Tibial nerve (tissue), 4 donors: ENCODE data around the gene BCL2A1. TPM values are rescaled to one million over a fixed set of nuclear protein-coding genes. Genes with fewer than 3 reads are reported as not detected.
"Not testable (repeated sequence)": the region's sequence is repeated elsewhere in the genome, so short reads cannot be mapped to it uniquely, and the experiment has no call there.

Experiments used
- DNase-seq, 2 donors: peaks; one replicate each; pipeline ENCODE4 v3.0.0-alpha.2; 2019; ENCODE audit warnings: low spot score in 2 of 2
- H3K27ac ChIP-seq, 4 donors: fragments of 200-600 bp; sonication (generic) in 3 of 4; one replicate each; pipeline ENCODE4 v1.5.1; 2017 to 2019; ENCODE audit warnings: mild to moderate bottlenecking in 1 of 4
- H3K27me3 ChIP-seq, 2 donors: fragments of 200-600 bp; sonication (generic) in 1 of 2; one replicate each; pipeline versions ENCODE4 v1.5.1 to v1.6.0; 2017 to 2019
- H3K36me3 ChIP-seq, 3 donors: fragments of 200-600 bp; sonication (generic); one replicate each; pipeline ENCODE4 v1.5.1; 2018 to 2019
- H3K4me1 ChIP-seq, 4 donors: fragments of 200-600 bp; sonication (generic) in 3 of 4; one replicate each; pipeline ENCODE4 v1.5.1; 2017 to 2019
- H3K4me3 ChIP-seq, 4 donors: fragments of 200-600 bp; sonication (generic) in 3 of 4; one replicate each; pipeline ENCODE4 v1.5.1; 2017 to 2019; ENCODE audit warnings: mild to moderate bottlenecking in 1 of 4, moderate library complexity in 1 of 4
- H3K9me3 ChIP-seq, 4 donors: fragments of 200-600 bp; sonication (generic) in 3 of 4; one replicate each; pipeline ENCODE4 v1.5.1; 2017 to 2019
- CTCF ChIP-seq, 5 experiments: fragments of 200-600 bp in 3 of 5; fragments of 450-650 bp in 2 of 5; sonication (generic) in 3 of 5; IDR thresholded peaks; one replicate each; pipeline ENCODE4 v1.5.1; 2016 to 2019; ENCODE audit warnings: antibody characterized with exemption in 5 of 5, mild to moderate bottlenecking in 3 of 5, moderate library complexity in 2 of 5
- EP300 ChIP-seq, 2 donors: sonication (generic); formaldehyde crosslinking; IDR thresholded peaks; one replicate each; pipeline ENCODE4 v1.6.1; 2017; ENCODE audit warnings: antibody characterized with exemption in 2 of 2, mild to moderate bottlenecking in 1 of 2
- POLR2A ChIP-seq, 2 donors: fragments of 450-650 bp; IDR thresholded peaks; one replicate each; pipeline ENCODE4 v1.6.1; 2017; ENCODE audit warnings: antibody characterized with exemption in 2 of 2, mild to moderate bottlenecking in 2 of 2, moderate library complexity in 2 of 2
- WGBS, 2 donors: methylation state at CpG; one replicate each; pipeline ENCODE4 v1.1.5; 2018; 5-methylcytosine and 5-hydroxymethylcytosine counted together
- total RNA-seq, 4 donors: library from RNA; depleted of rRNA; stranded (reverse); fragments of >200 nt; gene quantifications; one replicate each; pipeline ENCODE4 v1.1.0, GENCODE V29; 2016

BCL2A1 gene
- total RNA-seq, 4 donors from 2014 or later, result 0.59 to 2.1 (median 1.3) TPM; not detected in 1

GRCh38 chr15:79932447-79932846, 38.5 kb downstream of the BCL2A1 start:
- TF ChIP-seq POLR2A (IDR thresholded peaks at IDR 0.05) (no peak), EP300 (IDR thresholded peaks at IDR 0.05) (no peak), CTCF (IDR thresholded peaks at IDR 0.05) (no peak)
- H3K36me3 ChIP-seq, result no peaks in the 10 kb centered on the region
- H3K9me3 ChIP-seq, result no peaks in the 10 kb centered on the region
- no peak for DNase-seq
- H3K27me3 ChIP-seq, result no peaks in the 10 kb centered on the region
- no peaks in the 10 kb centered on the region for H3K4me1 ChIP-seq
- H3K4me3 ChIP-seq, result no peak overlapping the region
- H3K27ac ChIP-seq, result no peak overlapping the region
- WGBS, 2 donors, result 69 to 73% methylated on average over 5 of the region's 5 CpGs

GRCh38 chr15:79930516-79930915, 40.5 kb downstream of the BCL2A1 start:
- Histone ChIP-seq H3K36me3 (no peaks in the 10 kb centered on the region), H3K27ac (no peak overlapping the region), H3K4me1 (no peaks in the 10 kb centered on the region), H3K4me3 (no peak overlapping the region), H3K9me3 (no peaks in the 10 kb centered on the region), H3K27me3 (no peaks in the 10 kb centered on the region)
- DNase-seq, result no peak
- WGBS, 2 donors, result 86 to 89% methylated on average over 5 of the region's 5 CpGs
- no peak for TF ChIP-seq POLR2A (IDR thresholded peaks at IDR 0.05)
- no peak for TF ChIP-seq EP300 (IDR thresholded peaks at IDR 0.05)
- TF ChIP-seq CTCF (IDR thresholded peaks at IDR 0.05), result no peak

- TF ChIP-seq CTCF (IDR thresholded peaks at IDR 0.05) (no peak), POLR2A (IDR thresholded peaks at IDR 0.05) (no peak), EP300 (IDR thresholded peaks at IDR 0.05) (no peak)
- no peak for DNase-seq
- H3K36me3 ChIP-seq, result no peaks in the 10 kb centered on the region
- H3K4me1 ChIP-seq, result peaks cover 0 to 2% (median under 1%) of the 10 kb centered on the region in 4 donors
- no peak overlapping the region for H3K4me3 ChIP-seq
- no peaks in the 10 kb centered on the region for H3K9me3 ChIP-seq
- H3K27ac ChIP-seq, result no peak overlapping the region
- WGBS, 2 donors, result 82 to 88% methylated on average over 2 of the region's 2 CpGs
- no peaks in the 10 kb centered on the region for H3K27me3 ChIP-seq
Measured at GRCh38 chr15:79929412-79929811, 41.6 kb downstream of the BCL2A1 start.

- H3K9me3 ChIP-seq, result peaks cover 0 to 10% (median 1%) of the 10 kb centered on the region in 4 donors
- not testable (repeated sequence) for DNase-seq, H3K27me3 ChIP-seq, H3K4me3 ChIP-seq, H3K27ac ChIP-seq, H3K36me3 ChIP-seq
- H3K4me1 ChIP-seq, result peaks cover 0 to 11% (median 5%) of the 10 kb centered on the region in 4 donors
- WGBS, 2 donors, result 95 to 99% methylated on average over 18 to 25 of the region's 36 CpGs
Measured at GRCh38 chr15:79926116-79926515, 44.9 kb downstream of the BCL2A1 start.

- no peak for TF ChIP-seq POLR2A (IDR thresholded peaks at IDR 0.05)
- TF ChIP-seq CTCF (IDR thresholded peaks at IDR 0.05), result no peak
- TF ChIP-seq EP300 (IDR thresholded peaks at IDR 0.05), result no peak
- Histone ChIP-seq H3K4me1 (peaks cover 0 to 11% (median 5%) of the 10 kb centered on the region in 4 donors), H3K9me3 (peaks cover 0 to 28% (median 11%) of the 10 kb centered on the region in 4 donors), H3K4me3 (peak overlapping the region; percentile 61 to 96 (median 82)), H3K27me3 (no peaks in the 10 kb centered on the region), H3K27ac (peak overlapping the region in 3 of 4 donors; percentile 91 to 94 (median 92)), H3K36me3 (peaks cover 0 to 26% (median 4%) of the 10 kb centered on the region in 3 donors)
- no peak for DNase-seq
- 91 to 94% methylated on average over 24 of the region's 24 CpGs for WGBS, 2 donors
Measured at GRCh38 chr15:79924379-79924778, 46.6 kb downstream of the BCL2A1 start.
